ENCODE data around the gene IFI44L.

Gene IFI44L

DNA sequence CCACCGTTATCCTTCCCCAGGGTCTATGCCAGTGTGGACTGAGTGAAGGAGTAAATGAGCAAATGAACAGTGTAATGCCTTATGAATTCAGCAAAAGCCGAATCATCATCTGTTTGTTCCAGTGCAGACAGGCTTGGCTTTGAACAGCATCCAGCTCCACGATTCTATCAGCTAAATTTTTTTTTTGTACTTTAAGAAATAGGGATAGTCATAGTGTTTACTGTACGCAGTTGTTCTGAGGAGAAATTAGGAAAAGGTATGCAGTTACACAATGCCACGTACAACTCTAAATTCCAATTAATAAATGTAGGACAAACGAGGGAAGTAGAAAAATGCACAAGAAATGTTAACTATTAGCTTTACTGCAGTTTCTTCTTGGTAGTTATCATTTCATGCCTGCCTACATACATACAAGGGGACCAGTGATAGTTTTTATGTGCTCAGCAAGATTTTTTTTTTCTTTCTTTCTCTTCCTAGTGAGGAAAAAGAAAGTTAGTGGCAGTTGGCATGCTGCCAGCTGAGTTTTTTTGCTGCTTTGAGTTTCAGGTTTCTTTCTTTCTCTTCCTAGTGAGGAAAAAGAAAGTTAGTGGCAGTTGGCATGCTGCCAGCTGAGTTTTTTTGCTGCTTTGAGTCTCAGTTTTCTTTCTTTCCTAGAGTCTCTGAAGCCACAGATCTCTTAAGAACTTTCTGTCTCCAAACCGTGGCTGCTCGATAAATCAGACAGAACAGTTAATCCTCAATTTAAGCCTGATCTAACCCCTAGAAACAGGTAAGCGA, at the start of gene IFI44L:
Gene IFI44L (plus strand): TSS at position 646 of the 777 bp plus-strand sequence. CDS start 7,468 bp downstream, outside the sequence.
- peak; percentile 31 to 52 for DNase-seq (ENCODE audit: low read depth in 2 of 2)

DNA sequence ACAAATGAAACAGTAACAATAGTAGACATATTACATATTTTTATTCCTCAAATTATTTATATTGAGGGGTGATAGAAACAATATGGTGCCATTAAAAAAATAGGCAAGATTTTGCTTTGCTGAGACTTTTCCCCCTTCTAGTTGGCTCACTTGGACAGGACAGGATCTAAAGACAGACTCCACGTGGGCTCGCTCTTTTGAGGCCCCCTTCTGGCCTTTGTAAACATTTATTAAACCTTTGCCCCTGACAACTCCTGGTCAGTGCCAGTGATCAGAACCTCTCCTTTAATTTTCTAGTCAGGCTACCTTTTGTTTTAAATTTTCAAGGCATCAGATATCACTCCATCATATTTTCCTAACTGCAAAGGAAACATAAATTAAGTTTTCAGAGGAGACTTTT, 49.7 kb upstream of the IFI44L start:
- DNase-seq (ENCODE audit: low read depth in 2 of 2): no peak

DNA sequence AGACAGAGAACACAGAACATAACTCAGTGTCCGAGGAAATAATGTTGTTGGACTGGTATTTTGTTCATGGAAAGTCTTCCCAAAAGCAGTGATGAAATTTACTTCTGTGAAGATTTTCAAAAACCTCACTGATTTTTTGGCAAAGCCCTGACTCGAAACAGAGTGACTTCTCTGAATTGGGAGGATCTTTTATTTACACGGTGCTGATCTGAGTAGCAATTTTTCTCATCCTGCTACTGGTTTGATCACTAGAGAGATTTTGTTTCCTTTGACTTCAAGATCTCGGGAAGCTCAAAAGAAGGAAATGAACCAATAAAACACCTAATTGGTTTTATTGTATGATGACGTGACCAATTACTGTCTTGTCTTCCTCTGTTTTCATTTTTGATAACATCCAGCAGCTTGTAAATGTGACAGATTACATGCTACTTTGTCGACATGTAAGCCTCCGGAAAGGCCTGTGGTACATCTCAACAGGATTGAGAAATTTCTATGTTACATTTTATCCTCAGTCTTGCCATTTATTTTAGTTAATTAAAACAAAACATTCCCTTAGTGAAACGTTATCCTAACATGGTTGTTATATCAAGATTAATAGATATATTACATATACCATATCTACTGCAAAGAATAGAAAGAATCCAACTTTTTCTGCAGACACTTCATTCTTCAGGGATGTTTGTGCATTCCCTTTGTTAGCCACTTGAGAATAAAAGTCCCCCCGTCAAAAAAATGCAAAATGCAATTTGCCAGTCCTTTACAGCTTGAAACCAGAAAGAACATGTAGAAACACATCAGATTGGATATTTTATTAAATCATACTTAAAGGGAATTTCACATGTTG, 42.8 kb upstream of the IFI44L start:
- peak; percentile 24 to 35 for DNase-seq (ENCODE audit: low read depth in 2 of 2)

DNA sequence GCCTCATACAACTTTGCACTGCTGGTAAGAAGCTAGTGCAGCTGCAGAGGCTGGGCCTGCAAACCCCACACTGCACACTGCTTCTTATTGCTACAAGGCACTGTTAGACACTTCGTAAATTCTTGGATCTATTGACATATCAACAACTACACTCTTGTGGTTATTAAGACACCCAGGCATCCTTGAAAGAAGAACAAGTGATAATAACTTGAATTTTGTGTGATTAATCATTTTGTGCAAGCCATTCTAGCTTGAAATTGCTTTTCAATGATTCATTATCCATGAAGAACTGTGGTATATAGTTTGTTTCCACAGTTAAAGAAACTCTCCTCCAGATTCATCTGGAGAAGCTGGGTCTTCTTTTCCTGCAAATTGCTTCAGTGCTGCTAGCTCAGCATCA, 33.7 kb upstream of the IFI44L start:
- peak; percentile 91 to 93 for DNase-seq (ENCODE audit: low read depth in 2 of 2)

DNA sequence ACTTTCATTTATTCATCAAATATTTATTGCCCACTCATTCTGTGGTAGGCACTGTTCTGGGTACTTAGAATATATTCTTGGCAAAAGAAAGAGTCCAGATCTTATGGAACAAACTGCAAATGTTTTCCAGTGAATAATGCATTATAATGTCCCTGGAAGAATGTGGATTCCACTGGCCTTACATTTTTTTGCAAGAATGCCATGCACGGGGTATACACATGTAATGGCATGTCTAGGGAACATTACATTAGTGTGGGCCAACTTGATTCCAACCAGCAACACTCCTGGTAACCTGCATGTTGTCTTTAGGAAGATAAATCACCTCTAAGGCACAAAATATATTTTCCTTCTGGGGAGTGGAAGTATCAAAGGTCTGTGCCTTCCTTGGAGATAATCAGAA, 33.0 kb upstream of the IFI44L start:
- peak in 1 of 2 experiments; percentile 5 for DNase-seq (ENCODE audit: low read depth in 2 of 2)

DNA sequence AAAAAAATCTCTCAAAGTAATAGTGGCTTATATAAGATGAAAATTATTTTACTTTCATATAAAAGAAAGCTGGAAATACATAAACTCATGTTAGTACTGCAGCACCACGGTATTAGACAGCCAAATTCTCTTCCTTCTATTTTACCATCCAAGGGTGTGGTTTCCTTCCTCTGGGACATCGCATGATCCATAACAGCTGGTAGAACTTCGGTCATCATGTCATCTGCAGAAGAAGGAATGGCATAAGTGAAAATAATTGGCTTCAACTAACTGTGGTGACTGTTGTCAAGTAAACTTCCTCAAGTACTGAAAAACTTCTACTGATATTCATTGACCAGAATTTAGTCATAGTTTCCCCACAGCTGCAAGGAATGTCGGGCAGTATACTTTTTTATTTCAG, 28.3 kb upstream of the IFI44L start:
- no peak for DNase-seq (ENCODE audit: low read depth in 2 of 2)

DNA sequence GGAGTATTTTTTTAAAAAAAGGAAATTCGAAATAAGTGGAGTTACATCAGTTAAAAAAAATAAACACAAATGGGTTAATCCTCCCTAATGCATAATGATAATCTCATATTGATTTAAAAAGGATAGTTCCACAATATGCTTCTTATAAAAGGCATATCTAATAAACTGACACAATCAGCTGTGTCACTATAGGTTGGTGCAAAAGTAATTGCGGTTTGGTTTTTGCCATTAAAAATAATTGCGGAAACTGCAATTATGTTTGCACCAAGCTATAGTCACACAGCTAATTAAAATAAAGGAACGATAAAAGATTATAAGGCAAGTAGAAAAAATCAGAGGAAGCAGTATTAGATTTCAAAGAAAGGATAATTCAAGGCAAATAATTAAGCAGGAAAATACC, 21.0 kb upstream of the IFI44L start:
- no peak for DNase-seq (ENCODE audit: low read depth in 2 of 2)

DNA sequence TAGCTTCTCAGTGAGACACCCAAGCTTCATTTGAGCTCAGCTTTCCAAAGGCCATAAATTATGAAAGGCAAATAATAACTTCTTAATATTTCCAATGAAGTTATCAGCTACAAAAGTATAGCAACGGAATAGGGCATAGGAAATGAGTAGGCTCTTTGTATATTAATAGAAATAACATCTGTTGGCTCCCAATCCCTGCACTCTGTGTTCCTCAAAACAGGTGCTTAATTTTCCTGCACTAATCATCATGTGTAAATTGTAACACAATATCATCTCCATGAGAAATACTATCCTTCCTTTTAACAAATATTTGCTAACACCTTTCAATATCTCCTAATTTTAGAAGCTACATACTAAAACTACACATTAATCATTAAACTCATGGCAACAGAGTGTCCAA, 19.2 kb upstream of the IFI44L start:
- no peak for DNase-seq (ENCODE audit: low read depth in 2 of 2)

DNA sequence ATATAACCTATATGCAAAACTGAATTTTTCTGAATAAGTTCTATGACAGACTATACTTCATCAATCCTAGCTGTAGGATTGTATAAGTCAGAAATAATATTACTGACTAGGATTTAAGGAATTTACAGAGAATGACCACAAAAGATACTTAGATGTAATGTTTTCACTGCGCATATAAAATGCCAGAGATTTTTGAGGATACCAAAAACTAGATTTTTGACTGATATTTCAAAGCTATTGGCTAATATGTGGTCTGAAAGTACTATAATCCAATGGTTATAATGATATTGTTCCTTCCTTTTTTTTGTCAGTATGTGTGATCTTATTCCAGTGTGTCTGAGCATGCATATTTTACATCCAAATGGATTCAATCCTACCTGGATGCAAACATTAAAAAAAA, 17.0 kb upstream of the IFI44L start:
- peak; percentile 58 to 70 for DNase-seq (ENCODE audit: low read depth in 2 of 2)

DNA sequence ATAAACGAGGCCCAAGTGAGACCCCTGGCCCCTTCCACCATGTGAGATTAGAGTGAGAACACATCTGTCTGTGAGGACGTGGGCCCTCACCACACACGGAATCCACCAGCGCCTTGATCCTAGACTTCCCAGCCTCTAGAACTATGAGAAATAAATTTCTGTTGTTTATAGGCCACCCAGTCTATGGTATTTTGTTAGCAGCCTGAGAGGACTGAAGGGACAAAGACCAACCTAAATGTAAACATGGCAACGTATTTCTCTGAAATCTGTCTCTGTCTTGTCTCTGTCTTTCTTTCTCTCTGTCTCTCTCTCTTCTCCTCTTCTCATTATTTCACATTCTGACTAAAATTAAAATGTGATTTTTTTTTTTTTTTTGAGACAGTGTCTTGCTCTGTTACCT, 15.6 kb upstream of the IFI44L start:
- DNase-seq (ENCODE audit: low read depth in 2 of 2): no peak

DNA sequence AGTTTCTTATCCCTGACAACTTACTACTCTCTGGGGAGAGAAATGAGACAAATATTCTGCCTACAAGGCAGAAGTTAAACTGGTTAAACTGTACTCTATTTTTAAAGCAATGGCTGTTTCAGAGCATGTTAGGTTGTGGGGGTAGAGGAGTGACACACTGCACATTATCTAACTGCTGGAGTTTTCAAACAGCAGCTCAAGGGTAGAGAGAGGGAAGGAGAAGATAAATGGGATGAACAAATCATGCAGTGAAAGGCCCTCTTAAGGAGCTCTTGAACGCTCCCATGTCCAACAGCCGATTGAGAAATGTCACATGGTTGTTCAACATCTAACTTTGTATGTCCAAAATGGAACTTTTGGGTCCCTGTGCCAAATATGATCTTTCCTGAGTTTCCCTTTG, 14.0 kb upstream of the IFI44L start:
- no peak for DNase-seq (ENCODE audit: low read depth in 2 of 2)

DNA sequence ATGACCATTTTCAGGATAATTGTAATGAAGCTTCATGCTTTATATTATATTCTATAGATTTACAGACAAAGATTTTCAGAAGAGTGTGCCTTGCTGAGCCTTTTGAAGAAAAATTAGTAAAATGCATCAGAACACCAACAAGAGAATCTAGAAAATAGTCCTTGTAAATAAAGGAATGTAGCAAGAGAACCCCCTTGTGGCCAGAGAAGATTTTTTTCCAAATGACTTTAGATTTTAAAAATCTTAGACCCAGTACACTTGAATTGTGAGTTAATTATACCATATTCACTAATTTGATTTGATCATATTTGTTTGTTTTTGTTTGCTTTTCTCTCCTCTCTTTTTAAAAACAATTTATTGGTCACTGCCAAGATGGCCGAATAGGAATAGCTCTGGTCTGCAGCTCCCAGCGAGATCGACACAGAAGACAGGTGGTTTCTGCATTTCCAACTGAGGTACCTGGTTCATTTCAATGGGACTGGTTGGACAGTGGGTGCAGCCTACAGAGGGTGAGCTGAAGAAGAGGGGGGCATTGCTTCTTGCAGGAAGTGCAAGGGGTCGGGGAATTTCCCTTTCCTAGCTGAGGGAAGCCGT, 12.8 kb upstream of the IFI44L start:
- DNase-seq (ENCODE audit: low read depth in 2 of 2): no peak

DNA sequence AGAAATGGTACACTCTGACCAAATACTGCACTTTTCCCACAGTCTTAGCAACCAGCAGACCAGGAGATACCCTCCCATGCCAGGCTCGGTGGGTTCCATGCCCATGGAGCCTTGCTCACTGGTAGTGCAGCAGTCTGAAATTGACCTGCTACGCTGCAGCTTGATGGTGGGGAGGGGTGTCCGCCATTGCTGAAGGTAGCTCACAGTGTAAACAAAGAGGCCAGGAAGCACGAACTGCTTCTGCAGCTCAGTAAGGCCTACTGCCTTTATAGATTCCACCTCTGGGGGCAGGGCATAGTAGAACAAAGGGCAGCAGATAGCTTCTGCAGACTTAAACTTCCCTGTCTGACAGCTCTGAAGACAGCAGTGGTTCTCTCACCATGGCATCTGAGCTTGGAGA, 12.3 kb upstream of the IFI44L start:
- no peak for DNase-seq (ENCODE audit: low read depth in 2 of 2)

DNA sequence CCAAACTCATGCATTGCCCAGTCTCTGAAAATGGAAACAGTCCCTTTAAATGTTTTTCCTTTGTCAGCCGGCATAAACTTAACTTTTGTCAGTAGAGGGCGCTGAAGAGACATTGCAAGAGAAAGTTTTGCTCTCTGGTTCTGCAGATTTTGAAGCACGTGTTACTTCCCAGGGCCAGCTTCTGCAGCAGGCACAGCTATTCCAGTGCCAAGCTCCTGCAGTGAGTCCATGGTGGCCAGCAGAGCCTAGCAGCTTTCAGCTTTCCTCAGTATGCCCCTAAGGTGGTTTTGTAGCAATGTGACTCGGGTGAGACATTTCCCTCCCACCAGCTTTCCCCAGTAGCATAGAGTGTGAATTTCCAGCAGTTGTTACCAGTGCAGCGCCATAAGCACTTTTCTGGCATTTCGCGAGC, 2.6 kb upstream of the IFI44L start:
- DNase-seq (ENCODE audit: low read depth in 2 of 2): peak; percentile 63 to 69

DNA sequence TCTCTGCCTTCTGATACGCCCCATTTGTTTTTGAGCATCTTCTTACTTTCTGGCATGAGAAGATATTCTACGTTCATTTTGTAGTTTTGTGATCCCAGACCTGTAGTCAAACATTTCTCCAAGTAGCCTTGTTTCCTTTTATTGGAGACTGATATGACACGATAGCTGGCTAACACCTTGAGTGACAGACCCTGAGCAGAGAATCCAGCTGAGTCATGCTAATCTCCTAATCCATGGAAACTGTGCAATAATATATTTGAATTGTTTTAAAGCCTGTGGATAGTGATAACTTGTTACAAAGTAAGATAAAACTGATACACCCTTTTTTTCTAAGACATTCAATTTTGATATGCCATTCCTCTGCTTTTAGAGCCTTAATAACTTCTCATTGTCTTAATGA, 1.2 kb upstream of the IFI44L start:
- DNase-seq (ENCODE audit: low read depth in 2 of 2): no peak

DNA sequence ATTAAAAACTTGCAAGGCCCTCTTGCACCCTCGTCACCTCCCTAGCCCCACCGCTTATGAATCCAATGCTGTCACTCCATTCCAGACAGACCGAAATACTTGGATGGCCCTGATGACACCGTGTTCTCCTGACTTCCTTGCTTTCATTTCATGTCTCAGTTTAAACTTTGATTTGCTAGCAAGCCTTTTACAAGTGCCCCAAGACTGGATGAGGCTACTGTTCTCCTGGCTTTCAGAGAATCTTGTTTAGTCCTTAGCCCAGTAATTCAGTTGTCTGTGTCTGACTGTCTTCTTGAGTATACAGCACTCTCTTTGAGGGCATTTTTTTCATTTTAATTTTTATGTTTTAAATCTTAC, 824 bp upstream of the IFI44L start:
- no peak for DNase-seq (ENCODE audit: low read depth in 2 of 2)

DNA sequence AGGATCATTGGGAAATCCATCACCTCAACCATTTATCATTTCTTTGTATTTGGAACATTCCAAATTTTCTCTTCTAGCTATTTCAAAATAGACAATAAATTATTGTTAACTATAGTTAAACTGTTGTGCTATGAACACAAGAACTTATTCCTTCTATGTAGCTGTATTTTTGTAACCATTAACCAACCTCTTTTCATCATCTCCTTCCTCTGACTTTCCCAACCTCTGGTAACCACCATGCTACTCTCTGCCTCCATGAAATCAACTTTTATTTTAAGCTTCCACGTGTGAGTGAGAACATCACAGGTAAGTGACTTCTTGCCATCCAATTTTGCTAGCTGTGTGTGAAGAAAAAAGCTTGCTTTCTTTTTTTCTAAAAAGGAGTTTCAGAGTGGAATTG, 418 bp downstream of the IFI44L start:
- no peak for DNase-seq (ENCODE audit: low read depth in 2 of 2)

DNA sequence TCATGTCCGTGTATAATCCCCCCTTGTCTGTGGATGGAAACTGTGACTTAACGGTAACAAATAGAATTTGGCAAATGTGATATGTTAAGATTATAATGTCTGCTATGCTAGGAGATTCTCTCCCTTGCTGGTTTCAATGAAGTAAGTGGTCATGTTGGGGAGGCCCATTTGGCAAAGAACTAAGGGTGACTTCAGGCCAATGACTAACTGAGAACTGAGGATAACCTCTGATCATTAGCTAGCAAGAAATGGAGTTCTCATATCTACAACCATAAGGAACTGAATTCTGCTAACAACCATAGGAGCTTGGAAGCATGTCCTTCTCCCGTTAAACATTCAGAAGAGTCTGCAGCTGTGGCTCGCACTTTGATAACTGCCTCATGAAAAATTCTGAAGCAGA, 2.3 kb downstream of the IFI44L start:
- no peak for DNase-seq (ENCODE audit: low read depth in 2 of 2)

DNA sequence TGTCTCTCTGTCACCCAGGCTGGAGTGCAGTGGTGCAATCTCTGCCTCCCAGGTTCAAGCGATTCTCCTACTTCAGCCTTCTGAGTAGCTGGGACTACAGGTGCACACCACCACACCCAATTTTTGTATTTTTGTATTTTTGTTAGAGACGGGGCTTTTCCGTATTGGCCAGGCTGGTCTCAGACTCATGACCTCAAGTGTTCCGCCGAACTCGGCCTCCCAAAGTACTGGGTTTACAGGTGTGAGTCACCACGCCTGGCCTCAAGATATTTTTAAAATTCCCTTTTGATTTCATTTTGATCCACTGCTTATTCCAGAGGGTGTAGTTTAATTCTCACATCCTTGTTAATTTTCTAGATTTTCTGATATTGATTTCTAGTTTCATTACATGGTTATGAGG, 3.8 kb downstream of the IFI44L start:
- no peak for DNase-seq (ENCODE audit: low read depth in 2 of 2)

DNA sequence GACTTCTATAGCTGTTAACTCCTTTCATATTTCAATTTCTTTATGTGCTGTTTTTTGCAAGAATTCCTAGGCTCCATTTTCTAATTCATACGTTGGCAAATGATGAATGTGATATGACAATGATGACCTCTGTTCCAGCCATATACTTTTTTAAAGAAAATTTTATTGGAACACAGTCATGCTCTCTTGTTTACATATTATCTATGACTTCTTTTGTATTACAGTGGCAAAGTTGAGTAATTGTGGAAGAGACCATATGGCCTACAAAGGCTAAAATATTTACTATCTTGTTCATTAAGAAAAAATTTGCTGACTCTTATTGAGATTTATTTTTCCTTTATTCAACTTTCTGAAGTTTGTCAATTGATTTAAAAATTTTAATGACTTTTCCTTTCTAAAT, 7.1 kb downstream of the IFI44L start:
- no peak for DNase-seq (ENCODE audit: low read depth in 2 of 2)

DNA sequence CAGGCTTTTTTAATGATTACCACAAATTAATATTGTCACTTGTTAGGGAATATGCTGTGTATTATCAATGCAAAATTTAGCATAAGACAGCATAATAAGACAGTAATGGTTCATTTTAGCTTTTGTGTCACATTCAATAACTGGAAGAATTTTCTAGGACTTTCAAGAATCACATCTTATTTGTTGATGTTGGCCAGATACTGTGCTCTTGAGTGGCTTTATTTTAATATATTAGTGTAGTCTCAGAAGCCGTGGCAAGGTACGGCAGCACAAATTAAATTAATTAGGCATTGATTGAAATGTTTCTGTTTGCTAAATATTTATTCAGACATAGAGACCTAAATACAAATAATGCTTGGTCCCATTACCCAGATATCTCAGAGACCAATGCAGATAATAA, 10.4 kb downstream of the IFI44L start:
- DNase-seq (ENCODE audit: low read depth in 2 of 2): no peak

DNA sequence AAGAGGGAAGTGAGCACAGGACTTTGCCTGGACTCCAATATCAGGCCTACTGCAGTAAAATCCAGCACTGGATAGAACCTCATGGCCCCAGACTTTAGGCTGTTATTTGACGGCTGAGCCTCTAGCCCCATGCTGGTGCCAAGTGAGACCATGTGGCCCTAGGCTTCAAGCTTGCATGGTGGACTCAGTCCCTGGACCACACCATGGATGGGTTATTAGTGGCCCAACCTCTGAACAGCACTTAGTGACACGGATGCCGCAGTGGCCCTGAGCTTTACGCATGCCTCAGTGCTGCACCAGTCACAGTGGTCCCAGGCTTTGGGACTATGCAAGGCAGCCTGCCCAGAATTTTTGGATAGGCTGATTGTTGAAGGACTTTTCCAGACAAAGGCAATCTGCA, 13.0 kb downstream of the IFI44L start:
- DNase-seq (ENCODE audit: low read depth in 2 of 2): no peak

DNA sequence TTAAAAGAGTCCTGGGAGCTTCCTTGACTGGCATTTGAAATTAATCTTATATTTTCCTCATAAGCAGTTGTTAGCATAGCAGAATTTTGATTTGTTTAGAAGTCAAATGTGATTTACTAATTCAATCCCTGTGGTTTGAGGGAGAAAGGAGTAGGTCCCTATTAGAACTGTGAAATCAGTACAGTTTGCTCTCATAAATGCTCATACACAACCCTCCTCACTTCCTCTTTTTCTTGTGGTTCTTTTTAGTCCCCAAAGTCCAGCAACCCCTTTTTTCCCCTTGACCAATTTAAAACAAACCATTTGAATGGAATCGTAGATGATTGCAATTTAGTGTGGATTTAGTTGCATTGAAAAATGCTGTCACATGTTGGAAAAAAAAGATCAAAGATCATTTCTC, 20.2 kb downstream of the IFI44L start:
- DNase-seq (ENCODE audit: low read depth in 2 of 2): no peak
